Neural cell (in vitro differentiated cells): ENCODE results near the gene MYPN. TPM values are rescaled to one million over a fixed set of nuclear protein-coding genes. Genes with fewer than 3 reads are reported as not detected.

Experiments used
- H2AFZ ChIP-seq: fragments of 200-600, 300-800 bp; sonication (generic), shearing (Covaris generic); 2 replicates; pipeline ENCODE4 v1.6.0; 2014; ENCODE audit warnings: low read depth, mild to moderate bottlenecking, antibody characterized with exemption, low read length, moderate library complexity
- H3F3A ChIP-seq: fragments of 200-600 bp; shearing (Covaris generic); 2 replicates; pipeline ENCODE4 v1.6.1; 2016; ENCODE audit warnings: mild to moderate bottlenecking, moderate library complexity, mixed read lengths, antibody characterized with exemption, low read length; ENCODE audit not compliant: insufficient read depth, poor library complexity, severe bottlenecking
- H3K27ac ChIP-seq: fragments of 200-600, 300-800 bp; sonication (generic), shearing (Covaris generic); 2 replicates; pipeline ENCODE4 v1.5.1; 2014; ENCODE audit warnings: mild to moderate bottlenecking, low read length, moderate library complexity
- H3K27me3 ChIP-seq: fragments of 300-800, 200-600 bp; sonication (generic), shearing (Covaris generic); 2 replicates; pipeline ENCODE4 v1.6.0; 2014; ENCODE audit warnings: mild to moderate bottlenecking, low read depth, low read length, moderate library complexity; ENCODE audit not compliant: insufficient read depth
- H3K36me3 ChIP-seq: fragments of 300-800, 200-600 bp; sonication (generic), shearing (Covaris generic); 2 replicates; pipeline ENCODE4 v1.5.1; 2014; ENCODE audit warnings: mild to moderate bottlenecking, antibody characterized with exemption, low read length, moderate library complexity; ENCODE audit not compliant: insufficient read depth
- H3K4me2 ChIP-seq: fragments of 300-800, 200-600 bp; sonication (generic), shearing (Covaris generic); 2 replicates; pipeline ENCODE4 v1.6.0; 2014; ENCODE audit warnings: mild to moderate bottlenecking, low read length
- H3K4me3 ChIP-seq: fragments of 300-800, 200-600 bp; sonication (generic), shearing (Covaris generic); 2 replicates; pipeline ENCODE4 v1.5.1; 2014; ENCODE audit warnings: mild to moderate bottlenecking, low read length, moderate library complexity
- H3K79me2 ChIP-seq: fragments of 200-600 bp; shearing (Covaris generic); replicated peaks from 2 replicates; pipeline ENCODE4 v1.6.0; 2014; ENCODE audit warnings: mild to moderate bottlenecking, low read length, moderate library complexity; ENCODE audit not compliant: insufficient read depth
- H3K9ac ChIP-seq: fragments of 300-800, 200-600 bp; sonication (generic), shearing (Covaris generic); 2 replicates; pipeline ENCODE4 v1.6.1; 2016; ENCODE audit warnings: mild to moderate bottlenecking, low read length, mixed read lengths
- H3K9me2 ChIP-seq: fragments of 200-600 bp; shearing (Covaris generic); 2 replicates; pipeline ENCODE4 v1.6.1; 2016; ENCODE audit warnings: mild to moderate bottlenecking, low read length, mixed read lengths; ENCODE audit not compliant: insufficient read depth
- H3K9me3 ChIP-seq: fragments of 200-600, 300-800 bp; sonication (generic), shearing (Covaris generic); 2 replicates; pipeline ENCODE4 v1.6.1; 2016; ENCODE audit warnings: mild to moderate bottlenecking, mixed run types, low read length, moderate library complexity, mixed read lengths
- H4K20me1 ChIP-seq: fragments of 200-600 bp; shearing (Covaris generic); 2 replicates; pipeline ENCODE4 v1.6.1; 2016; ENCODE audit warnings: mild to moderate bottlenecking, mixed run types; ENCODE audit not compliant: insufficient read depth
- CTCF ChIP-seq: fragments of 450-650 bp; IDR thresholded peaks from 2 replicates; pipeline ENCODE4 v1.5.1; 2014; ENCODE audit warnings: antibody characterized with exemption, mild to moderate bottlenecking, moderate library complexity; ENCODE audit not compliant: poor library complexity, severe bottlenecking
- EP300 ChIP-seq: fragments of 450-650 bp; conservative IDR thresholded peaks from 2 replicates; pipeline ENCODE4 v1.6.1; 2014; ENCODE audit warnings: antibody characterized with exemption, mild to moderate bottlenecking, moderate library complexity; ENCODE audit not compliant: poor library complexity, severe bottlenecking
- EZH2 ChIP-seq: fragments of 200-600, 300-800 bp; shearing (Covaris generic), sonication (generic); IDR thresholded peaks from 2 replicates; pipeline ENCODE4 v1.6.1; 2014; ENCODE audit warnings: antibody characterized with exemption, low read length, borderline replicate concordance, mild to moderate bottlenecking; ENCODE audit not compliant: insufficient read depth, poor library complexity, severe bottlenecking
- MXI1 ChIP-seq: fragments of 450-650 bp; conservative IDR thresholded peaks from 2 replicates; pipeline ENCODE4 v1.6.1; 2014; ENCODE audit warnings: antibody characterized with exemption, mild to moderate bottlenecking; ENCODE audit not compliant: poor library complexity, severe bottlenecking
- POLR2AphosphoS5 ChIP-seq: IDR thresholded peaks from 2 replicates; pipeline ENCODE4 v1.6.1; 2012
- RAD21 ChIP-seq: fragments of 450-650 bp; conservative IDR thresholded peaks from 2 replicates; pipeline ENCODE4 v1.6.1; 2014; ENCODE audit warnings: antibody characterized with exemption, mild to moderate bottlenecking, moderate library complexity
- REST ChIP-seq: IDR thresholded peaks from 2 replicates; pipeline ENCODE4 v1.6.1; 2012; ENCODE audit warnings: borderline replicate concordance
- SMC3 ChIP-seq: fragments of 450-650 bp; conservative IDR thresholded peaks from 2 replicates; pipeline ENCODE4 v1.6.1; 2014; ENCODE audit warnings: antibody characterized with exemption, mild to moderate bottlenecking, moderate library complexity; ENCODE audit not compliant: poor library complexity
- TAF1 ChIP-seq: IDR thresholded peaks from 2 replicates; pipeline ENCODE4 v1.6.1; 2012; ENCODE audit warnings: low read depth
- polyA plus RNA-seq: library from polyadenylated mRNA; depleted of rRNA; stranded (reverse); fragments of >200 nt; gene quantifications from 2 replicates; pipeline ENCODE4 v1.2.3, GENCODE V29; 2014

The MYPN gene
- polyA plus RNA-seq, 1 donor from 2014 or later, result not detected

GRCh38 chr10:68118657-68119056 is 9.4 kb downstream of the MYPN start:
- H3K79me2 ChIP-seq, result no peaks in the 10 kb centered on the region
- no peaks in the 10 kb centered on the region for H3K9me2 ChIP-seq
- no peaks in the 10 kb centered on the region for H4K20me1 ChIP-seq
- H3K27me3 ChIP-seq, result no peaks in the 10 kb centered on the region
- no peaks in the 10 kb centered on the region for H3K9me3 ChIP-seq
- no peak for TF ChIP-seq CTCF
- no peak for TF ChIP-seq REST
- TF ChIP-seq RAD21, result no peak
- no peak for TF ChIP-seq TAF1
- no peak for TF ChIP-seq EP300
- TF ChIP-seq EZH2, result no peak
- no peak for TF ChIP-seq SMC3
- no peak for TF ChIP-seq MXI1
- TF ChIP-seq POLR2AphosphoS5, result no peak
- H3K9ac ChIP-seq, result no peak overlapping the region
- H3K4me3 ChIP-seq, result no peak overlapping the region
- no peak overlapping the region for H2AFZ ChIP-seq
- no peaks in the 10 kb centered on the region for H3K36me3 ChIP-seq
- no peak overlapping the region for H3K4me2 ChIP-seq
- H3K27ac ChIP-seq, result no peak overlapping the region
- H3F3A ChIP-seq, result no peaks in the 10 kb centered on the region

- H4K20me1 ChIP-seq, result no peaks in the 10 kb centered on the region
- no peaks in the 10 kb centered on the region for H3K9me2 ChIP-seq
- H3K9me3 ChIP-seq, result no peaks in the 10 kb centered on the region
- H3F3A ChIP-seq, result no peaks in the 10 kb centered on the region
- no peak overlapping the region for H2AFZ ChIP-seq
- no peaks in the 10 kb centered on the region for H3K79me2 ChIP-seq
- H3K9ac ChIP-seq, result no peak overlapping the region
- no peaks in the 10 kb centered on the region for H3K36me3 ChIP-seq
- TF ChIP-seq EZH2, result no peak
- no peak for TF ChIP-seq CTCF
- no peak for TF ChIP-seq EP300
- no peak for TF ChIP-seq RAD21
- TF ChIP-seq SMC3, result no peak
- no peak for TF ChIP-seq MXI1
- no peak for TF ChIP-seq TAF1
- no peaks in the 10 kb centered on the region for H3K27me3 ChIP-seq
- no peak overlapping the region for H3K27ac ChIP-seq
- H3K4me2 ChIP-seq, result no peak overlapping the region
- H3K4me3 ChIP-seq, result no peak overlapping the region
These were observed 11.9 kb downstream of the MYPN start for GRCh38 chr10:68121020-68121743.
